GM18508 (cell line): Measurements from ENCODE around the gene OBP2A.
"Not testable (repeated sequence)": the region's sequence is repeated elsewhere in the genome, so short reads cannot be mapped to it uniquely, and the experiment has no call there.

Experiments
- ATAC-seq: cut with Tn5 transposase; IDR thresholded peaks from one replicate; pipeline ENCODE4 v1.9.1; 2021; ENCODE audit warnings: moderate number of reproducible peaks; ENCODE audit not compliant: insufficient read depth, unreplicated experiment

OBP2A gene, protein sequence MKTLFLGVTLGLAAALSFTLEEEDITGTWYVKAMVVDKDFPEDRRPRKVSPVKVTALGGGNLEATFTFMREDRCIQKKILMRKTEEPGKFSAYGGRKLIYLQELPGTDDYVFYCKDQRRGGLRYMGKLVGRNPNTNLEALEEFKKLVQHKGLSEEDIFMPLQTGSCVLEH

DNA sequence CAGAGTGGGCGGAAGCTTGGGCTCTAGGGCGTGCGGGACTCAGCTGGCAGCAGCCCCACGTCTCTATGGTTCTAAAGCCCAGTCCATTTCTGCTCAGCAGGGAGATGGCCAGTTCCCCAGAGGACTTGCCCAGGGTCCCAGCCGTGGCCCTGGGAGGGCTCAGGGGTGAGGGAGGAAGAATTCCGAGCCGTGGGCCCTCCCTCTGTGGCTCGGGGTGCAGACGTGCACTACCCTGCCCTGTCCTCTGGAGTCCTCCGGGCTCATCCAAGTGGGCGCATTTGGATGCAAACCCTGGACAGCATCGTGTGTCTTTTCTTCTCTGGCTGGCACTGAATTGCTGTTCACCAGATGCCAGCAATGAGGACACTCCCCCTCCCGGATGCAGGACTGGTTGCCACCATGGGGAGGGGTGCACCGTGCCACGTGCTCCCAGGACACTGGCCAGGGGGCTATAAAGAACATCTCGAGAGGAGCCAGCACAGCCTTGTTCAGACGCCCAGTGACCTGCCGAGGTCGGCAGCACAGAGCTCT lies at the start of gene OBP2A:
Gene OBP2A (plus strand): TSS at position 481 of the 531 bp plus-strand sequence. CDS start 55 bp downstream, outside the sequence.
- not testable (repeated sequence) for ATAC-seq

DNA sequence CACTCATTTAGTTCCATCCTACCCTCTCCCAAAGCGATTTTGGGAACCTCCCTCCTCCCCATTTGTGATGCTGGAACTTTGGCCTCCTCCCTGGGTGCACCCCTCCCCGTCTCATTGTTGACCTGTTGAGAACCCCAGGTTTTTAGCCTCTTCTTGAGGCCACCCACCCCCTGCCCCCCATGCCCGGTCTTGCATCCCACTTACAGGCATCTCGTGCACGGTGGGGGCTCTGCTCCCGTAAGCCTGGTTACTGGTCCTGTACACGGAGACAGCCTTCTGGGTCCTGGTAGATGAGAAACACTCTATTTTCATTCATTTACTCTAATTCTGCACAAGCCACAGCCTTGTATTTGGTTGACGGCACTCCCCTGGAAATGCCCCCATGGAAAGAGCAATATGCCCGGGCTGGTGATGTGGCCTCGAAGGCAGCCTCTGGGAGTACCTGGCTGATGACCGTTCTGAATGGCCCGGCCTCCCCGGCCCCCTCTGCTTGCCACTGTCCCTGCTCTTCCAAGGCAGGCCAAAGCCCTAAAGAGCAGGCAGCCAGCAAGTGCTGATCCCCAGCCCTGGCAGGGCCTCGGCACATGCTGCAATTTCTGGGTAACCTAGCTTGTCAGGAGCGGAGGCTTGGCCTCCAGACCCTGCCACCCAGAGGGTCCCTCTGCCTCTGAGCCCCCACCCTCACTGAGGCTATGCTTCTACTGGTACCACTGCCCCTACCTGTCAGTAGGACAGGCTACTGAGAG lies 47.4 kb upstream of the OBP2A start:
- ATAC-seq, result no peak

DNA sequence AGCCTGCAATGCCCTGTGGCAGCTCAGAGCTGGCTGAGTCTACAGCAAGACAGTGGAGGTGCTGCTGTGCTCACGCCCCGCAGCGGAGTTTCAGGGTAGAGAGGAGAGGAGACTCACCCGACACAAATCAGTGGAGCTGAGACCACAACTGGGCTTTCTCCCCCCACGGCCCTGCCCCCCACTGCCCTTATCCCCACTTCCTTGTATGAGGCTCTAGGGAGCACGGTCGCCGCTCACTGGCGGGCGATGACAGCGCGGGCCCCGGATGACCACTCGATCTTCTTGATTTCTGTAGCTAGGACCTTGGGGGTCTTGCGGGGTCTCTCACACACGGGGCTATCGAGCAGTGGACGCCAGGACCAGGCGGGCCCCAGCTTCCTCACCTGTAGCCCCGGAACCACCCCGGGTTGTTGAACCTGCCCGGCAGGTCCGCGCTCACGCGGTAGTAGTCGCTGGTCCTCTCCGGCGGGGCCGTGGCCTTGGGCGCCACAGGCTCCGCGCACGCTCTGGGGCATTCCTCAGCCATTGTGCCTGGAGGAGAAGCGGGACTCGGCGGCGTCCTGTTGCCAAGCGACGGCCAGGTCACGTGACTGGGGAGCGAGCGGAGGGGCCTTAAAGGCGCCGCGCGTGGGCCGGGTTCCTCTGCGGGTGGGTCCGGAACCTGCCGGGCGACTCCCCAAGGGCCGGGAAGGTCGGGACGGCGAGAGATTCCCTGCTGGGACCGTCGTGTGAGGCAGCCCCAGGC lies 46.4 kb upstream of the OBP2A start:
- no peak for ATAC-seq

DNA sequence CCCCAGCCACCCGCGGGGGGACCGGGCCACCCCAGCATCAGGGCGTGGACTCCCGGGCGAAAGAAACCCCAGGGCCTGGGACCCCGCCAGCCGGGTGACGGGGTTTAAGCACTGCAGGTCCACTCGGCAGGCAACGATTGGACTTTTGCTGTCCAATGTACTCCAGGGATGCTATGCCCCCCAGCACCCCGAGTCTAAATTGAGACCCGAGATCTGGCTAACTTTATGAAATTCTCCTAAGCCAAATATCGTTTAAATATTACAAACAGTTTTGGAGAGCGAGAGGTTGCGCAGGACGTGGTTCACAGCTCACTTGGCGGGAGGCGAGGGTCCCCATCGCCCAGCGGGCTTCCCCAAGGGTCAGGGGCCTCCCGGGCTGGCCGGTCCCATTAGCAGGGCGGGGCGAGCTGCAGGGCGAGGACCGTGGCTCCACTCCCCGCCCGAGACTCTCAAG lies 45.8 kb upstream of the OBP2A start:
- ATAC-seq, result no peak

DNA sequence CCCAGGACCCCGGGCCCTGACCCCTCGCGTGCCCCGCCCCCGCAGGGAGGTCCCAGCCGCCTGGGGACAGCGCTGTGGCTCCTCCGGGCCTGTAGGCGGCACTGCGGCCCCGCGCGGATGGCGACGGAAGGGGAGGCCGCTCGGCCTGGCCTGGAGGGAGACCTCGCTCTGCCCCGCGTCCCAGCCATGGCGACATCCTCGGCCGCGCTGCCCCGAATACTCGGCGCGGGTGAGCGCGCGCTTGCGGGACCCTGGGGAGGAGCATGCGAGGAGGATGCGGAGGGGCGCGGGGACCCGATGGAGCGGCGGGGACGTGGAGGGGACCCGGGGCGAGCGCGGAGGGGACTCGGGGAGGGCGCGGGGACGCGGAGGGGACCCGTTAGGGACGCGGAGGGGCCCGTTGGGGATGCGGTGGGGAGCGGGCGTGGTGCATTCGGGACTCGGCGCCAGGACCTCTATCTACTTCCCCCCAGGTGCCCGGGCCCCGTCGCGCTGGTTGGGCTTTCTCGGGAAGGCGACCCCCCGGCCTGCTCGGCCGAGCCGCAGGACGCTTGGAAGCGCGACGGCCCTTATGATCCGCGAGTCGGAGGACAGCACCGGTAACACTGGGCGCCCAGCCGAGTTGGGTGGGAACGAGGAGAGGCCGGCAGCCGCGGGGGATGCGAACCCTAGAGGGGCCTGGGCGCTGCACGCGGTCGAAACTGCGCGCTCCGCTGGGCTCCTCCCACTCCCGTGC lies 45.2 kb upstream of the OBP2A start, which contains the start of gene MRPS2:
Gene MRPS2 (plus strand): TSS at position 158 of the 736 bp plus-strand sequence. CDS start 29 bp downstream, at position 187.
- ATAC-seq, result no peak

DNA sequence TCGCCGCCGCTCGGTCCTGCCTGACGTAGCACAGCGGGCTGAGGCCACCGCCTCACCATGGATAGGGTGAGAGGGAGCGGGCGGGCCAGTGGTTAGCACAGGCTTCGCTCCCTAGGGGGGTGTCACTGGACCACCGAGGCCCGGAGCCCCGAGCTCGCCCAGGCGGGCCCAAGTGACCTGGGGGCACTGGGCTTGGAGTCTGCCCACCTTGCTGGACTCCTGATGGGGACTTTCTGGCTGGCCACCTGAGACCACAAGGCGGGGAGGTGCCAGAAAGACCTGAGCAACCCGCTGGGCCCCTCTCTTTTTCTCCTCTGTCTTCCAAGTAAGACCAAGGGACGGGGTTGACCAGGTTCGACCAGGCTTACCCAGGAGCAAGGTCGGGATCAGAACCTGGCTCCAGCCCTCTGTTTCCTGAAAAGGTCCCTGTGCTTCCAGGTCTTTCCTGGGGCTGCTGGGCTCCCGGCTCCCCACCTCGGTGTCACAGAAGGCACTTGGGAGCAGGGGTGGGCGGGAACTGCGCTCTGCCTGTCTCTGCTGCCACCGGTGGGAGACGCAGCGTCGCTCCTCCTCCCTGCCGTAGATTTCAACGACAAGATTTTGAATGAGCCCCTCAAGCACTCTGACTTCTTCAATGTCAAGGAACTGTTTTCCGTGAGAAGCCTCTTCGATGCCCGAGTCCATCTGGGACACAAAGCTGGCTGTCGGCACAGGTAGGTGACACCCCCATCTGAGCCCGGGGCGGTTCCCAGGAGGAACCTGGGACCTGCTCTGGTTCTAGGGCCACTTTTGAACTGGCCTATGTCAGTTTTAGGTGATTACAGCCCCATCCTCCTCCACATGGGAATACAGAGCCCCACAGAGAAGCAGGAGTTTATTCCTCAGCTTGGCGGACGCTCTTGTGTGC lies 44.4 kb upstream of the OBP2A start:
- ATAC-seq, result no peak

DNA sequence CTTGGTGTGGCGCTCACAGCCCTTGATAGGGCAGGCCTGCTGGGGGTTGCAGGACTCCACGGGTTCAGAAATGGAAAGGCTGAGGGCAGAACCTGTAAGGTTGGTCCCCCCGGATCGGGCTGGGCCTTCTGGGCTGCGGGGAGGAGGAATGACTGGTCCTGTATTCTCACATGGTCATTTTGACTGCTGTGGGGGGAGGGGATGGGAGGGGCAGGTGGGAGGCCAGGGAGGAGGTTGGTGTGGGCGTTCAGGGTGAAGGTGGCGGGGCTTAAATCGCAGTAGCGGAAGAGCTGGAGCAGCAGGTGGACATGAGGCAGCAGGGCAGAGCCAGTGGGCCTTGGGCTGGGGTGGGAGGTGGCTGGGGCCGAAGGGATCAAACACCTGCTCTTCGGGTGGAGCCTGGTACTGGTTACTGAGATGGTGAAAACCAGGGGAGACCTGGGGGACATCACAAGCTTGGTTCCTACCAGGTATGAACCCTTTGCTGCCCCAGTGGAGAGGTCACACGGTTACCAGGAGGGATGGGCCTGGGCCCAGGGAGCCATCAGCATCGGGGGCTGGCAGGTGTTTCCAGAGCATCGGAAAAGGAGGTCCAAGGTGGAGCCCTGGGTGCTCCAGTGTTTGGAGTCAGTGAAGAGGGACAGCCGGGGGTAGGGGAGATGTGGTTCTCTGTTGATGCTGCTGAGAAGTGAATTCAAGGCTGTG lies 43.6 kb upstream of the OBP2A start:
- no peak for ATAC-seq

DNA sequence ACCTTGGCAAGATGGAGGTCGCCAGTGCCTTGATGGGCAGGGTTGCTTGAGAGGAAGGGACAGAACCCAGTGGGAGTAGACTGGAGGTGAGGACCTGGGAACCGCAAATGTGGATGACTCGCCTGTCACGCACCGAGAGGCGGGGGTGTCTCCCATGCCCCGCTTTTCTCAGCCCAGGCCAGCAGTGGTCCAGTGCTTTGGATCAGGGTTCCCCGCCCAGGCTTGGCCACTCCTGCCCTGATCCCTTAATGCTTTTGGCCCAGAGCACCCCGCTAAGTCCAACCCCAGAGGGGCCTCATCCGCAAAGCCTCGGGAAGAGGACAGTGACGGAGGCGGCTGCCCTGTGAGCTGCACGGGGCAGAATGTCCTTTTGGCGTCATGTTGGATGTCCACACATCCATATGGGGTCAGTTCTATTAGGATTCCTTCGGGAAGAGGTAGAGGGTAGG lies 43.0 kb upstream of the OBP2A start:
- no peak for ATAC-seq

DNA sequence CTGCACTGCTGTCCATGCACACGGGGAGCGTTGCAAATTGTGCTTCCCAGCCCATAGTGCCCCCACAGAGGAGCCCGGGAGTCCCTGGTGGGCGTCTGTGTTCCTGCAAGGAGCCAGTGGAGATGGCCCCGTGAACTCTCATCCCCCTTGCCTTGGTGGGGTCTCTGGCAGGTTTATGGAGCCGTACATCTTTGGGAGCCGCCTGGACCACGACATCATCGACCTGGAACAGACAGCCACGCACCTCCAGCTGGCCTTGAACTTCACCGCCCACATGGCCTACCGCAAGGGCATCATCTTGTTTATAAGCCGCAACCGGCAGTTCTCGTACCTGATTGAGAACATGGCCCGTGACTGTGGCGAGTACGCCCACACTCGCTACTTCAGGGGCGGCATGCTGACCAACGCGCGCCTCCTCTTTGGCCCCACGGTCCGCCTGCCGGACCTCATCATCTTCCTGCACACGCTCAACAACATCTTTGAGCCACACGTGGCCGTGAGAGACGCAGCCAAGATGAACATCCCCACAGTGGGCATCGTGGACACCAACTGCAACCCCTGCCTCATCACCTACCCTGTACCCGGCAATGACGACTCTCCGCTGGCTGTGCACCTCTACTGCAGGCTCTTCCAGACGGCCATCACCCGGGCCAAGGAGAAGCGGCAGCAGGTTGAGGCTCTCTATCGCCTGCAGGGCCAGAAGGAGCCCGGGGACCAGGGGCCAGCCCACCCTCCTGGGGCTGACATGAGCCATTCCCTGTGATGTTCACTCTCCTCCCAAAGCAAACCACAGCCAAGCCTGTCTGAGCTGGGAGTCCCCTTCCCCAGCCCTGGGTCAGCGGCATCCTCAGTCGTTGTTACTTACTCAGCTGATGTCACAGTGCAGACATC lies 42.3 kb upstream of the OBP2A start:
- ATAC-seq, result no peak

DNA sequence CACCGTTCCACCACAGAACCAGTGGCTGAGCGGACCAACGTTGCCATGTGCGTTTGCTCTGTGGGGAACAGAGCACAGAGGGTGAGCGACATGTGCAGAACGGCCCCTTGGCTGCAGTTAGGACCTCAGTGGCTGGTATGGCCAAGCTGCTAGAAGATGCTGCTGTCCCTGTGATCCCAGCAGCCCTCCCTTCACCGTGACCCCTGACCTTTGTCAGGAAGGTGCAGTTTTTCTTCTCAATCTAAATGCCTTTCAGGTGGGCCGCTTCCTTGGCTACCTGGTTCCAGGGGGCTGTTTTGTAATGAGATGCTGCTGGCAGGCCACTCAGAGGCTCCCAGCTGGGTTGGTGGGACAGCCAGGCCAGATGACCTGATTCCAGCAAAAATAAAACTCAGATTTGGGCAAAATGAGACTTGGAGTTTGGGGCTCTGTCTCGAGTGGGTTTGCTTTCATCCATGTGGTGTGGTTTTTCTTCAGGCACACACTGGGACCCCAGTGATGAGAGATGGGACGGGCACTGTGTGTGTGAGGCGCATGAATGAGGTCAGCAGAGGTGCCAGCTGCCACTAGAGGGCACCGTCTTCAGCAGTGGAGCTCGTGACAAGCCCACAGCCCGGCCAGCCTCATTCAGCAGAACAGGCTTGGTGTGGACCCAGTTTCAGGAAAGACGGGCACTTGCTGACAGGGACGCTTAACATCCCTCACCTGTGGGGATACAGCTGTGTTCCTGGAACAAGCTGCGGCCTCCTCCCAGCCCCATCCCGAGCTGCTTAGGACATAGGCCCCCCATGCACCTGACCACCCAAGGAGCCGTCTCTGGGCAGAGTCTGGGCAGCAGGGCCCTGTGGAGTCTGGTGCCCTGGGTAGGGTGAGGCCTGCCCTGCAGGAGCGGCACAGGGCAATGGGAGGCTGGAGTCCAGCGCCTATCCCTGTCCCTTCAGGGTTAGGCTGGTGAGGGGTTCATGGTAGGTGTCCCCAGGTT lies 41.4 kb upstream of the OBP2A start:
- ATAC-seq, result no peak

DNA sequence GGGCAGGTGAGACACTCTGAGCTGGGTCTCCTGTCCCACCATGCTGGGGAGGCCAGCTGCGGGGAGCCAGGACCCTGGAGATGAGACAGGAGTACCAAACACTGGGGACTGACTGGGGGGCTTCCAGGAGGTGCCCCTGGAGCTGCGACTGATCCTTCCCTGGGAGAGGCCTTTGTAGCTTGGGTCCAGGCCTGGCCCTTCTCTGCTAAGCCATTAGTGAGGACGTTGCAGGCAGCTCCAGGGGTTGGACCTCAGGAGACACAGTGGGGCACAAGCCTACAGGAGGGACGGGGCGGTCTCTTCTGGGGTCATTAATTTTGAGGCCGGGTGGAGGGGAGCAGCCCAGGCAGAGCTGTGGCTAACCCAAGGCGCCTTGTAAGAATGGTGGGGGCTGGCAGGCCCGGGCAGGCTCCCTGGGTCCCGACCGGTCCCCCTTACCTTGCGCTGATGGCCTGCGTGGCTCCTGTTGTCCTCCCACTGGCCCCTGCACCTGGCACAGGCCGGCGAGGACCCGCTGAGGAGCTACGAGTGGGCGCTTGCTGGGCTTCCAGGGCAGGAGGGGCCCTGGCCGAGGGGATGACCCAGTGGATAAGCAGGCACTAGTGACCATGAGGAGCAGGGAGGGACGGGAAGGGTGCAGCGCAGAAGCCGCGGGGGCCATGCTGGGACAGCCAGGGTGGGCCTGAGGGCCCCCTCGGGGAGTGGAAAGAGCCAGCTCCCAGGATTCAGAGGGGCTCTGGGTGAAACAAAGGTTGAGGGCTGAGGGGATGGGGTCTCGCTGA lies 40.3 kb upstream of the OBP2A start:
- ATAC-seq, result no peak

DNA sequence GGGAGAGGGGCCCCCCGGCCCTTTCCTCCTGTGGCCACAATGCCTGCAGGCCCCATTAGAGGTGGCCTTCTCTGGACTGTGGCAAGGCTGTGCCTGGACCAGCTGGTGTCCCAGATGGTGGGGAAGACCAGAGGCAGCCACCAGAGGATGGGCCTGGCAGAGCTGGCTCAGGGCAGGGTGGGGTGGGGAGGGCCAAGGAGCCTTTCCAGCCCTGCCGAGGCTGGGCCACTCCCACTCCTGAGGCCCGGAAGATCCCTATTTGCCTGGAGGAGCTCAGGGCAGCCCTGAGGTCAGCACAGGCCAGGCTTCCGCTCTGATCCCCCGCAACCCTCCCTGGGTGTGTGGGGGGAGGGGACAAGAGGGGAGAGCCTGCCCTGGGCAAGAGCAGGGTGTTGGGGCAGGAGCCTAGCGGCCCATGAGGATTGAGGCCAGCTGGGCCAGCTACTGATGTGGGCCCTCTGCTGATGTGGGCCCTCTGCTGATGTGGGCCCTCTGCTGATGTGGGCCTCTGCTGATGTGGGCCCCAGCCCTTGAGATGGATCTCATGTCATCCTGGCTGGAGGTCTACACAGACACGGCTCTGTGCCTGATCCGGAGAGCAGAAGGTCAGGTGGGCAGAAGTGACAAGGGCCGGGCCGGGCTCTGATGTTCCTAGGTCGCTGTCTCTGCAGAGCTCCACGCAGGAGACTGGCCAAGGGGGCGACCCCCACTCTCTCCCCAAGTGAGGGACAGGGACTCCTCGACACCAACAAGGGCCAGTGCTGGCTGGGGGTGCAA lies 39.4 kb upstream of the OBP2A start:
- no peak for ATAC-seq

DNA sequence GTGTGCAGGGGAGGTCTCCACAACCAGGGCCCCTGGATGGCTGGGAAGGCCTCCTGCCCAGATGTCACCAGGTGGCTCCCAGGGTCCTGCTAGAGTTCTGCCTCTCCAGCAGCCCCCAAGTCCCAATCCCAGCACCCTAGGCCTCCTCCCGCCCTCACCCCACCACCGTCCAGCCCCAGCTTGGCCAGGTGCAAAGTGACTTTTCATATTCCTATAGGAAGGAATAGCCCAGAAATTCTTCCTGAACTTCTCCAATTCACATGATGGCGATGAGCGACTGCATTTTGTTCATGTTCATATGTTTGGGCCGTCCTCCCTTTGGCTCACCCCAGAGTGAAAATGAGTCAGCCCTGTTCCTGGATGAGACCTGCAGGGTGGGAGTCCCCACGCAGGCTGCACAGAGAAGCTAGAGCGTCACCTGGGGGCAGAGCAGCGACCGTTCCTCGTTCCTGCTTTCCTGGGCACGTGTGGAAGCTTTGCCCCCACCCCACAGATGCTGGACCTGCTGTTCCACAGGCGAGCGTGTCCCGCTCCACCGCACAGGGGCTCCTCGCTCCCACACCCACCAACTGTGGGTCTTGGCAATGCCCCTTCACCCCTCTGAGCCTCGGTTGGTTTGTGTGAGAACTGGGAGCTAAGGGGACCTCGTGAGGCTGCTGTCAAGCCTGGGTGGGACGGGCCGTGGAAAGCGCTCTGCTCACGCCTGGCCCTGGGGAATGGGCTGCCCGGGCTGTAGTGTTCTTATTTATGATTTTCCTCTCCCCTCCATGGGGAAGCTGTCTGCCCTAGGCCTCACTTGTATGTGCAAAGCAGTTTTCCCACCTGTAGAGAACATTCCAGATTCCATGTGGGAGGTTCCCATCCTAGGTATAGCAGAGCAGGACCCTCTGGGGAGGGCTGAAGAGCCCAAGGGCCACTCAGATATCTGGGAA lies 38.6 kb upstream of the OBP2A start:
- no peak for ATAC-seq
